Fibroblast of the conjunctiva (primary cell): ENCODE data around the gene HNRNPM.

Experiments
- DNase-seq: peaks from one replicate; pipeline ENCODE4 v3.0.0-alpha.2; 2010; ENCODE audit warnings: low read depth

The HNRNPM gene

GRCh38 chr19:8460516-8461298 is 15.9 kb downstream of the HNRNPM start:
- DNase-seq: no peak

- DNase-seq: no peak
Measured at GRCh38 chr19:8461376-8461775, 16.6 kb downstream of the HNRNPM start.

GRCh38 chr19:8461891-8462290 is 17.1 kb downstream of the HNRNPM start:
- DNase-seq: no peak

GRCh38 chr19:8462571-8462970 is 17.8 kb downstream of the HNRNPM start:
- no peak for DNase-seq

- DNase-seq: no peak
Measured at GRCh38 chr19:8463365-8463764, 18.6 kb downstream of the HNRNPM start.

GRCh38 chr19:8466018-8466417 is 21.2 kb downstream of the HNRNPM start:
- no peak for DNase-seq

GRCh38 chr19:8468124-8468523 is 23.3 kb downstream of the HNRNPM start:
- DNase-seq: no peak

GRCh38 chr19:8468761-8469373 is 24.1 kb downstream of the HNRNPM start:
- peak; percentile 38 for DNase-seq

GRCh38 chr19:8469613-8470368 is 25.0 kb downstream of the HNRNPM start:
- DNase-seq: no peak

- no peak for DNase-seq
Measured at GRCh38 chr19:8473648-8474476, 29.1 kb downstream of the HNRNPM start.

- no peak for DNase-seq
Measured at GRCh38 chr19:8475005-8475404, 30.2 kb downstream of the HNRNPM start.

GRCh38 chr19:8476524-8476923 is 31.7 kb downstream of the HNRNPM start:
- no peak for DNase-seq

GRCh38 chr19:8477889-8478288 is 33.1 kb downstream of the HNRNPM start:
- no peak for DNase-seq

- no peak for DNase-seq
Measured at GRCh38 chr19:8478598-8478997, 33.8 kb downstream of the HNRNPM start.

GRCh38 chr19:8481201-8481600 is 36.4 kb downstream of the HNRNPM start:
- no peak for DNase-seq

GRCh38 chr19:8481616-8482015 is 36.8 kb downstream of the HNRNPM start:
- no peak for DNase-seq

- no peak for DNase-seq
Measured at GRCh38 chr19:8482696-8483095, 37.9 kb downstream of the HNRNPM start.

- no peak for DNase-seq
Measured at GRCh38 chr19:8483165-8483564, 38.4 kb downstream of the HNRNPM start.

- DNase-seq: no peak
Measured at GRCh38 chr19:8484331-8484894, 39.6 kb downstream of the HNRNPM start.

- no peak for DNase-seq
Measured at GRCh38 chr19:8485561-8486371, 41.0 kb downstream of the HNRNPM start.

- DNase-seq: no peak
Measured at GRCh38 chr19:8486661-8487136, 41.9 kb downstream of the HNRNPM start.
